ENCODE data around the gene COG1.

COG1 gene

DNA sequence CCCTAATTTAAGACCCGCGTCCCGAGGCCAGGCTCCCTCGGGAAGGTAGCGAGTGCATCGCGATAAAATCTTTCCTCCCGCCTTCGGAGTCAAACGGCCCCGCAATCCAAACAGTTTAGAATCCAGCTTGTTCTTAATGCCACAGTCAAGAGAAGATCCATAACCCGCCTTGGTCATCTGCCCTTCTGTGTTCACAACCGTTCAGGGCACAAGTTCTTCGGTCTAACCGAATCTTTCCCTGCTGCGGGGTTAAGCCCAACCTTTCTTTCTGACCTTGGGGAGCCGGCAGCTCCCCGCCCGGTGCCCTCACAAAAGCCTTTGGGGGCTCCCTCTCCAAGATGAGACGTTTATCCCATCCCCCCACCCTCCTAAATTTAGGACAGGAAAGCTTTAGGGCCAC is 38.5 kb downstream of the COG1 start:
- Histone ChIP-seq H3K27ac (peak overlapping the region; percentile 74), H3K36me3 (ENCODE audit: control insufficient read depth, insufficient read depth, low read length) (no peaks in the 10 kb centered on the region), H3K9me3 (ENCODE audit: control insufficient read depth, low read length) (no peaks in the 10 kb centered on the region), H3K4me1 (peaks cover 13% of the 10 kb centered on the region), H3K4me2 (ENCODE audit: low read length) (peak overlapping the region; percentile 89), H2AFZ (peak overlapping the region; percentile 82), H3K79me2 (peaks cover 11% of the 10 kb centered on the region), H3K27me3 (ENCODE audit: control insufficient read depth, insufficient read depth, low read length) (no peaks in the 10 kb centered on the region), H3K9ac (peak overlapping the region; percentile 78), H3K4me3 (ENCODE audit: low read depth, low read length) (peak overlapping the region; percentile 81)
- TF ChIP-seq CTCF (IDR thresholded peaks at IDR 0.05): no peak

GRCh38 chr17:73231841-73232586 is 39.2 kb downstream of the COG1 start:
- Histone ChIP-seq H3K9ac (peak overlapping the region; percentile 78), H3K27ac (peak overlapping the region; percentile 74), H2AFZ (peak overlapping the region; percentile 82), H3K79me2 (peaks cover 11% of the 10 kb centered on the region), H3K4me2 (ENCODE audit: low read length) (peak overlapping the region; percentile 89), H3K4me1 (peaks cover 13% of the 10 kb centered on the region), H3K36me3 (ENCODE audit: control insufficient read depth, insufficient read depth, low read length) (no peaks in the 10 kb centered on the region), H3K9me3 (ENCODE audit: control insufficient read depth, low read length) (no peaks in the 10 kb centered on the region), H3K27me3 (ENCODE audit: control insufficient read depth, insufficient read depth, low read length) (no peaks in the 10 kb centered on the region), H3K4me3 (ENCODE audit: low read depth, low read length) (peak overlapping the region; percentile 81)
- TF ChIP-seq CTCF (IDR thresholded peaks at IDR 0.05): peak; percentile 80

GRCh38 chr17:73232587-73233373 is 39.9 kb downstream of the COG1 start:
- Histone ChIP-seq H3K4me1 (peaks cover 13% of the 10 kb centered on the region), H3K4me3 (ENCODE audit: low read depth, low read length) (peak overlapping the region; percentile 81), H2AFZ (peak overlapping the region; percentile 82), H3K9me3 (ENCODE audit: control insufficient read depth, low read length) (no peaks in the 10 kb centered on the region), H3K27me3 (ENCODE audit: control insufficient read depth, insufficient read depth, low read length) (no peaks in the 10 kb centered on the region), H3K9ac (peak overlapping the region; percentile 32), H3K4me2 (ENCODE audit: low read length) (peak overlapping the region; percentile 89), H3K79me2 (peaks cover 9% of the 10 kb centered on the region), H3K36me3 (ENCODE audit: control insufficient read depth, insufficient read depth, low read length) (no peaks in the 10 kb centered on the region), H3K27ac (peak overlapping the region; percentile 74)
- no peak for TF ChIP-seq CTCF (IDR thresholded peaks at IDR 0.05)

DNA sequence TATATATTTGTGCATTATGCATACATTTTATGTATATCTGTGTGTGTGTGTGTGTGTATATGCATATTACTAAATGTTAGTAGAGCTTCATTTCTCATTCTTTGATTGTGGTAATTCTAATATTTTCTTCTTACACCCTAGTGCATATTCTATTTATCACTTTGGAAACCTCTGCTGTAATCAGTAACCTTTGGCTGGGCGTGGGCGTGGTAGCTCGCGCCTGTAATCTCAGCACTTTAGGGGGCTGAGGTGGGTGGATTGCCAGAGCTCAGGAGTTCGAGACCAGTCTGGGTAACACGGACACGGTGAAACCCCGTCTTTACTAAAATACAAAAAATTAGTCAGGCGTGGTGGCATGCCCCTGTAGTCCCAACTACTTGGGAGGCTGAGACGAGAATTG is 41.9 kb downstream of the COG1 start:
- Histone ChIP-seq H3K9ac (no peak overlapping the region), H3K36me3 (ENCODE audit: control insufficient read depth, insufficient read depth, low read length) (no peaks in the 10 kb centered on the region), H3K4me2 (ENCODE audit: low read length) (no peak overlapping the region), H3K4me3 (ENCODE audit: low read depth, low read length) (no peak overlapping the region), H3K27me3 (ENCODE audit: control insufficient read depth, insufficient read depth, low read length) (no peaks in the 10 kb centered on the region), H3K9me3 (ENCODE audit: control insufficient read depth, low read length) (no peaks in the 10 kb centered on the region), H2AFZ (no peak overlapping the region), H3K79me2 (peaks cover 7% of the 10 kb centered on the region), H3K4me1 (peaks cover 8% of the 10 kb centered on the region), H3K27ac (no peak overlapping the region)
- no peak for TF ChIP-seq CTCF (IDR thresholded peaks at IDR 0.05)
